Airway epithelial cell (primary cell): ENCODE results near the gene L3MBTL2. TPM values are rescaled to one million over a fixed set of nuclear protein-coding genes. Genes with fewer than 3 reads are reported as not detected.

Experiments
- total RNA-seq: library from RNA; depleted of rRNA; stranded (reverse); fragments of >200 nt; gene quantifications from 2 replicates; pipeline ENCODE4 v1.2.3, GENCODE V29; 2015

Gene L3MBTL2
- total RNA-seq = 14.5 and 19.3 TPM in 2 replicates

DNA sequence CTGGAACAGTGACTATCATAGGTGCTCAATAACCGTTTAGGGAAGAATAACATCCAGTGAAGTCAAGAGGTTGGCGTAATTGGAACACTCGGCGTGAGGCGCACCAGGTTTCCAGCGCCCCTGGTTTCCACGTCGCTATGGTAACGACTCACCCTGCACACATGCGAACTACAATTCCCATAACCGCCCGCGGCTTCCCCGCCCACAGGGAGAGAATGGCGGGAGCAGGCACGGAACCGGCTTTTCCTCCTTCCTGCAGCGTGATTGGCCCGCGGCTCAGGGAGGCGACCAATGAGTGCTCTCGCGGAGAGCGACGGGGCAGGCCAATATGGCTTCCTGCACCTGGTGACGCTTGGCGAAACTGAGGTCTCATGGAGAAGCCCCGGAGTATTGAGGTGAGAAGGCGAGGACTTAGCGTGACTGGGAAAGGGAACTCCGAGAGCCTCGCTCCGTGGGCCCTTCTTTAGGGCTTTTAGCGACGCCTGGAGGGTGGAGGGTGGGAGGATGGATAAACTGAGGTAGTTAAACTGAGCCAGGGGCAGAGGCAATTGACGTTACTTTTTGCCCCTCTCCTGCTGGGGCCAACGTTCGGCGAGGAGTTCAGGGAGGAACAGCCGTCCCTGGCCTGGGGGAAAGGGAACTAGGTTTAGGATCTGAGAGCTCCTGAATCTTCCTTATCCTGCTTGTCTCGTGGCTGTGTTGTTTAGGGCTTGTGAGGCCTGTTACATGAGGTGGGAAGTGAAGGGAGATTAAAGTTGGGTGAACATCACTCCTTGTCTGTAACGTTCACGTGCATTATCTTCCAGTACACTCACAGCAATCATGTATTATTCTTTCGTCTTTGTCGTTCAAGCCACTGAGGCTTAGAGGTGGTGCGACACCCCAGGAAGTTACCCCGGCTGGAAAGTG, at the start of gene L3MBTL2:
TSS of gene L3MBTL2 (plus strand) at position 321 of the 909 bp plus-strand sequence. CDS start at position 372, 51 bp downstream.

DNA sequence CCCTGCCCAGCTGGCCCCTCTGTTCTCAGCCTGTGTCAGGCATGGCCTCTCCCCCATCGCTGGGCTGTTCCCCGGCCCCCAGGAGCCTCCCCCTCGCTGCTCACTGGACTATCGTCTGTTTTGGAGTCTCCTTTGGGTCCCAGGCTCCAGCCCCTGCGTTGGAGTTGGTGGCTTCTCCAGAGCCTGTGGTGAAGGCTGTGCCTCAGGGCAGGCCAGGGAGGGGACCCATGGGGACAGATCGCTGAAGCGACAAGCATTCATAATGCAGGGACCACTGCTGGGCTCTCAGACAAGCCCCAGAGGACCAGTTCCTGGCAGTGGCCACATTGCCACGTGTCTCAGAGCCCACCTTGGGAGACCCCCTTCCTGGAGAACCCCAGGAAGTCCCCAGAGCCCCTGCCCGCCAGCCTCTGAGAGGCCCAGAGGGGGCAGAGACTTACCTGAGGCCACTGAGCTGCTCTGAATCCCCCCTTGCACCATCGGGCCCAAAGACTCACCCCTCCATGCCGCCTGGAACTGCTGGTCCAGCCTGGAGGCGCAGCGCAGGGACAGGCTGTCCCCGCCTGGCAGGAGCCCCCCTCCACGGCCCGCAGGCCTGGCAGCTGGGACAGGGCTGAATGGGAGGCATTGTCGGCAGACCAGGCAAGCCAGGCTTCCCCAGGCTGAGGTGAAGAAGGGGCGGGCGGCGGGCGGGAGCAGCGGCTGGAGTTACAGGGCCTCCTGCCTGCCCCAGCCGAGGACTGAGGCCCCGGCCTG, 35.4 kb downstream of the L3MBTL2 start, which contains the start of gene CHADL:
TSS of gene CHADL (minus strand) at position 555 of the 756 bp plus-strand sequence. CDS start at position 505, 50 bp downstream.

Other genes starting within 250 kb of the L3MBTL2 start
- 12.6 and 25.5 TPM in 2 replicates for gene EP300, start 112.7 kb upstream of the L3MBTL2 start, total RNA-seq
- gene CHADL, start 35.6 kb downstream of the L3MBTL2 start, total RNA-seq = 2.1 and 3.9 TPM in 2 replicates
- 150 and 153 TPM in 2 replicates for gene RANGAP1, start 80.9 kb downstream of the L3MBTL2 start, total RNA-seq
- 34.7 and 39.1 TPM in 2 replicates for gene ZC3H7B, start 96.2 kb downstream of the L3MBTL2 start, total RNA-seq
- 5.4 and 7.6 TPM in 2 replicates for gene TEF, start 176.6 kb downstream of the L3MBTL2 start, total RNA-seq
- gene TOB2, start 241.5 kb downstream of the L3MBTL2 start, total RNA-seq = 19.7 and 31.9 TPM in 2 replicates